ENCODE data around the gene TAF6.
"Not testable (repeated sequence)": the region's sequence is repeated elsewhere in the genome, so short reads cannot be mapped to it uniquely, and the experiment has no call there.

TAF6 gene

GRCh38 chr7:100152404-100152803 is 33.2 kb upstream of the TAF6 start:
- DNase-seq, result no peak

GRCh38 chr7:100148559-100149328 is 29.6 kb upstream of the TAF6 start, which contains the start of gene LAMTOR4:
Gene LAMTOR4, plus strand, starts transcription at chr7:100148918. Its CDS starts 55 bp downstream, at chr7:100148973.
- peak; percentile 88 for DNase-seq

GRCh38 chr7:100148225-100148558 is 29.0 kb upstream of the TAF6 start:
- no peak for DNase-seq

- DNase-seq, result no peak
Measured at GRCh38 chr7:100147278-100147677, 28.1 kb upstream of the TAF6 start.

- DNase-seq, result not testable (repeated sequence)
Measured at GRCh38 chr7:100146350-100146749, 27.2 kb upstream of the TAF6 start.

GRCh38 chr7:100142461-100142860 is 23.3 kb upstream of the TAF6 start:
- no peak for DNase-seq

- DNase-seq, result no peak
Measured at GRCh38 chr7:100141555-100141949, 22.4 kb upstream of the TAF6 start.

- no peak for DNase-seq
Measured at GRCh38 chr7:100137851-100138760, 18.9 kb upstream of the TAF6 start.

- DNase-seq, result no peak
Measured at GRCh38 chr7:100132697-100133151, 13.6 kb upstream of the TAF6 start.

GRCh38 chr7:100132126-100132525 is 13.0 kb upstream of the TAF6 start:
- DNase-seq, result no peak

GRCh38 chr7:100130608-100131453 is 11.7 kb upstream of the TAF6 start:
- DNase-seq, result peak; percentile 15

- not testable (repeated sequence) for DNase-seq
Measured at GRCh38 chr7:100130220-100130607, 11.1 kb upstream of the TAF6 start.

GRCh38 chr7:100128637-100128963 is 9.4 kb upstream of the TAF6 start:
- no peak for DNase-seq

GRCh38 chr7:100127866-100128636 is 8.9 kb upstream of the TAF6 start:
- no peak for DNase-seq

GRCh38 chr7:100126931-100127865 is 8.0 kb upstream of the TAF6 start, which contains the start of gene MBLAC1:
Gene MBLAC1, plus strand, starts transcription at chr7:100126967. Its CDS starts 429 bp downstream, at chr7:100127396.
- DNase-seq, result peak; percentile 59

- no peak for DNase-seq
Measured at GRCh38 chr7:100126239-100126930, 7.2 kb upstream of the TAF6 start.

- no peak for DNase-seq
Measured at GRCh38 chr7:100124301-100125230, 5.4 kb upstream of the TAF6 start.

GRCh38 chr7:100122568-100122967 is 3.4 kb upstream of the TAF6 start:
- no peak for DNase-seq

GRCh38 chr7:100122067-100122466 is 2.9 kb upstream of the TAF6 start:
- no peak for DNase-seq

All from GOT3 (cell line).